GM10266 (cell line): Measurements from ENCODE around the gene DHDH.

Source experiments
- DNase-seq: peaks from one replicate; pipeline ENCODE4 v3.0.0; 2012; ENCODE audit errors: extremely low spot score
- CTCF ChIP-seq: IDR thresholded peaks from 2 replicates; pipeline ENCODE4 v1.5.1; 2012; ENCODE audit warnings: mild to moderate bottlenecking, low read depth; ENCODE audit not compliant: control insufficient read depth, insufficient read depth; ENCODE audit errors: missing control alignments

DHDH gene

GRCh38 chr19:48988286-48988685 lies 54.8 kb downstream of the DHDH start:
- TF ChIP-seq CTCF: no peak
- DNase-seq: no peak

- no peak for TF ChIP-seq CTCF
- DNase-seq: no peak
Measured at GRCh38 chr19:48988860-48989259, 55.4 kb downstream of the DHDH start.

- no peak for TF ChIP-seq CTCF
- DNase-seq: no peak
Measured at GRCh38 chr19:48989701-48990291, 56.3 kb downstream of the DHDH start.

- no peak for TF ChIP-seq CTCF
- no peak for DNase-seq
Measured at GRCh38 chr19:48990400-48990799, 56.9 kb downstream of the DHDH start.

- no peak for TF ChIP-seq CTCF
- DNase-seq: no peak
Measured at GRCh38 chr19:48991011-48991609, 57.6 kb downstream of the DHDH start.

- TF ChIP-seq CTCF: no peak
- DNase-seq: no peak
Measured at GRCh38 chr19:48991873-48992580, 58.5 kb downstream of the DHDH start.

GRCh38 chr19:48992581-48993174 lies 59.2 kb downstream of the DHDH start:
- TF ChIP-seq CTCF: no peak

More at GRCh38 chr19:48992581-48993174, 59.2 kb downstream of the DHDH start:
- DNase-seq: no peak
